Keratinocyte (primary cell): Measurements from ENCODE around the gene ABI3BP. TPM values are rescaled to one million over a fixed set of nuclear protein-coding genes. Genes with fewer than 3 reads are reported as not detected.

Experiments
- DNase-seq: peaks from one replicate; pipeline ENCODE4 v3.0.0-alpha.2; 2011; ENCODE audit warnings: low read depth, missing footprints, low spot score
- FAIRE-seq: peaks from 2 replicates; lab custom pipeline; 2011; peaks lifted over from hg19 to GRCh38; lab: Jason Lieb, UNC
- H2AFZ ChIP-seq: 2 replicates; pipeline ENCODE4 v1.6.0; 2012; ENCODE audit warnings: low read length, control low read depth, inconsistent platforms; ENCODE audit not compliant: control insufficient read depth
- H3K27ac ChIP-seq: 2 replicates; pipeline ENCODE4 v1.5.1; 2011; ENCODE audit warnings: low read length; ENCODE audit not compliant: control insufficient read depth, insufficient read depth
- H3K27me3 ChIP-seq: 3 replicates; pipeline ENCODE4 v1.6.0; 2011; ENCODE audit warnings: low read length; ENCODE audit not compliant: control insufficient read depth, insufficient read depth; ENCODE audit errors: extremely low read depth
- H3K36me3 ChIP-seq, 2 experiments: 2 replicates in 1 of 2; 3 replicates in 1 of 2; pipeline ENCODE4 v1.5.1; 2011; ENCODE audit warnings: low read length in 2 of 2, mild to moderate bottlenecking in 1 of 2; ENCODE audit not compliant: control insufficient read depth in 2 of 2, insufficient read depth in 2 of 2; ENCODE audit errors: extremely low read depth in 1 of 2
- H3K4me1 ChIP-seq: 3 replicates; pipeline ENCODE4 v1.5.1; 2011; ENCODE audit warnings: low read length; ENCODE audit not compliant: control insufficient read depth, insufficient read depth; ENCODE audit errors: extremely low read depth
- H3K4me2 ChIP-seq: 3 replicates; pipeline ENCODE4 v1.6.0; 2011; ENCODE audit warnings: low read depth, low read length; ENCODE audit not compliant: control insufficient read depth, insufficient read depth; ENCODE audit errors: extremely low read depth
- H3K4me3 ChIP-seq, 3 experiments: fragments of 200-600 bp in 1 of 3; sonication (generic) in 1 of 3; 2 replicates in 2 of 3; 3 replicates in 1 of 3; pipeline ENCODE4 v1.5.1; 2011 to 2016; ENCODE audit warnings: low read length in 3 of 3, mild to moderate bottlenecking in 3 of 3, control low read depth in 2 of 3, inconsistent platforms in 1 of 3, low read depth in 1 of 3, mixed read lengths in 1 of 3, mixed run types in 1 of 3, moderate library complexity in 1 of 3; ENCODE audit not compliant: control insufficient read depth in 2 of 3, insufficient read depth in 2 of 3; ENCODE audit errors: extremely low read depth in 1 of 3
- H3K79me2 ChIP-seq: 2 replicates; pipeline ENCODE4 v1.6.0; 2012; ENCODE audit warnings: low read length; ENCODE audit not compliant: control insufficient read depth, insufficient read depth
- H3K9ac ChIP-seq: 3 replicates; pipeline ENCODE4 v1.6.0; 2011; ENCODE audit warnings: low read length; ENCODE audit not compliant: control insufficient read depth, insufficient read depth; ENCODE audit errors: extremely low read depth
- H3K9me1 ChIP-seq: 3 replicates; pipeline ENCODE4 v1.6.0; 2011; ENCODE audit warnings: low read length; ENCODE audit not compliant: control insufficient read depth, insufficient read depth; ENCODE audit errors: extremely low read depth
- H3K9me3 ChIP-seq: 2 replicates; pipeline ENCODE4 v1.5.1; 2012; ENCODE audit warnings: low read depth, low read length; ENCODE audit not compliant: control insufficient read depth
- H4K20me1 ChIP-seq: 3 replicates; pipeline ENCODE4 v1.6.0; 2011; ENCODE audit warnings: low read length; ENCODE audit not compliant: control insufficient read depth, insufficient read depth; ENCODE audit errors: extremely low read depth
- CTCF ChIP-seq, 3 experiments: IDR thresholded peaks in 1 of 3; conservative IDR thresholded peaks in 1 of 3; optimal IDR thresholded peaks in 1 of 3; 2 replicates in 2 of 3; 3 replicates in 1 of 3; pipeline versions ENCODE3 to v1.5.1; 2011; ENCODE audit warnings: low read length in 3 of 3, mild to moderate bottlenecking in 3 of 3, moderate library complexity in 2 of 3, control low read depth in 1 of 3, inconsistent platforms in 1 of 3; ENCODE audit not compliant: insufficient read depth in 2 of 3; ENCODE audit errors: extremely low read depth in 1 of 3
- EZH2 ChIP-seq: IDR thresholded peaks from one replicate; pipeline ENCODE4 v1.6.1; 2012; ENCODE audit warnings: inconsistent platforms, mild to moderate bottlenecking, low read length, moderate library complexity
- dilution Hi-C: fragments of 300-500 bp; cut with MboI; formaldehyde crosslinking; loops from one replicate; pipeline ENCODE4 v1.7.0; 2020; ENCODE audit warnings: low sequenced_read_pairs; ENCODE audit not compliant: extremely low pct_ligation_motif_present
- polyA plus RNA-seq, 5 experiments: library from polyadenylated mRNA; depleted of rRNA in 3 of 5; stranded (reverse) in 3 of 5; stranded (forward) in 1 of 5; unstranded in 1 of 5; fragments of >200 nt; gene quantifications; 1 replicate in 1 of 5; 2 replicates in 3 of 5; 3 replicates in 1 of 5; pipeline versions ENCODE4 v1.2.1 to v1.2.3, GENCODE V29; 2011 to 2012; ENCODE audit warnings: missing spikeins in 2 of 5, low read depth in 1 of 5, low replicate concordance in 1 of 5

Gene ABI3BP
- polyA plus RNA-seq, 1 donor (not counting 4 experiments of a cell fraction or from before 2014, with no cell fraction given) = 0.59 TPM

- TF ChIP-seq EZH2 = no peak
- no peak for TF ChIP-seq CTCF (optimal IDR thresholded peaks at IDR 0.05 in 1 of 3, IDR thresholded peaks at IDR 0.05 in 1 of 3, conservative IDR thresholded peaks at IDR 0.05 in 1 of 3; ENCODE audit: extremely low read depth in 1 of 3, insufficient read depth in 2 of 3, low read length in 3 of 3)
- Histone ChIP-seq H3K4me1 (peaks cover 4% of the 10 kb centered on the region), H3K9ac (no peak overlapping the region), H4K20me1 (no peaks in the 10 kb centered on the region), H3K27ac (no peak overlapping the region), H2AFZ (no peak overlapping the region), H3K9me1 (no peaks in the 10 kb centered on the region), H3K4me2 (no peak overlapping the region), H3K9me3 (no peaks in the 10 kb centered on the region), H3K27me3 (no peaks in the 10 kb centered on the region), H3K79me2 (no peaks in the 10 kb centered on the region), H3K4me3 (no peak overlapping the region), H3K36me3 (no peaks in the 10 kb centered on the region)
- dilution Hi-C loops = no loop called here
- DNase-seq (no peak), FAIRE-seq (no peak)
Observed at GRCh38 chr3:101026881-101027280, 33.7 kb upstream of the ABI3BP start.

- dilution Hi-C loops = no loop called here
- Histone ChIP-seq H3K4me2 (no peak overlapping the region), H3K27me3 (no peaks in the 10 kb centered on the region), H3K9me1 (no peaks in the 10 kb centered on the region), H2AFZ (no peak overlapping the region), H3K9me3 (no peaks in the 10 kb centered on the region), H4K20me1 (no peaks in the 10 kb centered on the region), H3K79me2 (no peaks in the 10 kb centered on the region), H3K9ac (no peak overlapping the region), H3K27ac (no peak overlapping the region), H3K4me3 (no peak overlapping the region), H3K4me1 (peaks cover 4% of the 10 kb centered on the region), H3K36me3 (no peaks in the 10 kb centered on the region)
- DNase-seq = no peak
- TF ChIP-seq EZH2 (no peak), CTCF (optimal IDR thresholded peaks at IDR 0.05 in 1 of 3, IDR thresholded peaks at IDR 0.05 in 1 of 3, conservative IDR thresholded peaks at IDR 0.05 in 1 of 3; ENCODE audit: extremely low read depth in 1 of 3, insufficient read depth in 2 of 3, low read length in 3 of 3) (peak in 1 of 3 experiments; percentile 3)
- no peak for FAIRE-seq
Observed at GRCh38 chr3:101026244-101026643, 33.0 kb upstream of the ABI3BP start.
